Ovary (tissue), 9 donors: Measurements from ENCODE around the gene PRKCSH. TPM values are rescaled to one million over a fixed set of nuclear protein-coding genes. Genes with fewer than 3 reads are reported as not detected.

ENCODE experiments used
- DNase-seq, 5 donors: peaks; one replicate each; pipeline ENCODE4 v3.0.0-alpha.2; 2019 to 2020
- H3K27ac ChIP-seq, 2 donors: fragments of 200-600 bp; one replicate each; pipeline versions ENCODE4 v1.5.1 to v1.8.0; 2019 to 2022
- H3K27me3 ChIP-seq: fragments of 200-600 bp; one replicate; pipeline ENCODE4 v1.8.0; 2022
- H3K36me3 ChIP-seq: fragments of 200-600 bp; sonication (generic); one replicate; pipeline ENCODE4 v1.5.1; 2019
- H3K4me1 ChIP-seq: one replicate; pipeline ENCODE4 v1.8.1; 2013; ENCODE audit warnings: mild to moderate bottlenecking, moderate library complexity; ENCODE audit not compliant: insufficient read depth
- H3K4me3 ChIP-seq: fragments of 200-600 bp; sonication (generic); one replicate; pipeline ENCODE4 v1.5.1; 2017
- H3K9me3 ChIP-seq, 2 donors: fragments of 200-600 bp in 1 of 2; sonication (generic) in 1 of 2; one replicate each; pipeline versions ENCODE4 v1.5.1 to v1.8.1; 2013 to 2019; ENCODE audit warnings: mild to moderate bottlenecking in 1 of 2, moderate library complexity in 1 of 2
- EP300 ChIP-seq: sonication (generic); formaldehyde crosslinking; IDR thresholded peaks from one replicate; pipeline ENCODE4 v1.6.1; 2017; ENCODE audit warnings: antibody characterized with exemption
- POLR2A ChIP-seq: fragments of 450-650 bp; IDR thresholded peaks from one replicate; pipeline ENCODE4 v1.6.1; 2017; ENCODE audit warnings: antibody characterized with exemption, mild to moderate bottlenecking, moderate library complexity
- WGBS, 3 donors: extraction: QIAGEN DNeasy Blood & Tissue Kit in 1 of 3; methylation state at CpG; one replicate each; pipeline versions ENCODE4 v1.1.5 to v1.1.7; 2013 to 2017; 5-methylcytosine and 5-hydroxymethylcytosine counted together
- intact Hi-C, 4 donors: fragments of 100-400 bp; cut with DNase I; formaldehyde crosslinking; loops; one replicate each; pipeline versions ENCODE4 v1.11.0 to v1.15.1; 2022 to 2023
- polyA plus RNA-seq, 2 donors: library from polyadenylated mRNA; stranded (reverse); fragments of 200-250 nt in 1 of 2; fragments of 350-450 nt in 1 of 2; fragmentation: Illumina TruSeq in 1 of 2; extraction: RNeasy Lipid Tissue Mini Kit (QIAGEN cat#74804) in 1 of 2; gene quantifications; one replicate each; pipeline ENCODE4 v1.2.3, GENCODE V29; 2013 to 2014
- total RNA-seq, 7 donors: library from RNA; depleted of rRNA in 2 of 7; stranded (reverse); fragments of >200 nt in 2 of 7; fragmentation: NEBNext Ultra II Directional in 3 of 7; extraction: Animal tissue kit (Norgen Biotek cat#: 25700) in 3 of 7; gene quantifications; one replicate each; pipeline versions ENCODE4 v1.1.0 to v1.2.4, GENCODE V29; 2016 to 2023
- TF ChIP-seq, protein P1 (sequence below), 3 donors: fragments of 450-650 bp in 2 of 3; fragments of 200-600 bp in 1 of 3; IDR thresholded peaks; one replicate each; pipeline versions ENCODE4 v1.5.1 to v1.8.0; 2016 to 2022; ENCODE audit warnings: antibody characterized with exemption in 3 of 3, mild to moderate bottlenecking in 1 of 3
- donor health status: DM: no; HTN: no; CAD: no; lungs with moderate emphysema.
- donor health status: DM: no; HTN: no; CAD: no.
- donor health status: Bipolar disorder and iron deficiency.
- donor health status: DM: yes; HTN: yes; CAD: no.
- donor health status: DM: no; HTN: no; CAD: no.
- donor health status: DM: yes; HTN: yes; CAD: no.

Gene PRKCSH
- total and polyA plus RNA-seq, 9 donors: 76.5 to 338 (median 270) TPM

DNA sequence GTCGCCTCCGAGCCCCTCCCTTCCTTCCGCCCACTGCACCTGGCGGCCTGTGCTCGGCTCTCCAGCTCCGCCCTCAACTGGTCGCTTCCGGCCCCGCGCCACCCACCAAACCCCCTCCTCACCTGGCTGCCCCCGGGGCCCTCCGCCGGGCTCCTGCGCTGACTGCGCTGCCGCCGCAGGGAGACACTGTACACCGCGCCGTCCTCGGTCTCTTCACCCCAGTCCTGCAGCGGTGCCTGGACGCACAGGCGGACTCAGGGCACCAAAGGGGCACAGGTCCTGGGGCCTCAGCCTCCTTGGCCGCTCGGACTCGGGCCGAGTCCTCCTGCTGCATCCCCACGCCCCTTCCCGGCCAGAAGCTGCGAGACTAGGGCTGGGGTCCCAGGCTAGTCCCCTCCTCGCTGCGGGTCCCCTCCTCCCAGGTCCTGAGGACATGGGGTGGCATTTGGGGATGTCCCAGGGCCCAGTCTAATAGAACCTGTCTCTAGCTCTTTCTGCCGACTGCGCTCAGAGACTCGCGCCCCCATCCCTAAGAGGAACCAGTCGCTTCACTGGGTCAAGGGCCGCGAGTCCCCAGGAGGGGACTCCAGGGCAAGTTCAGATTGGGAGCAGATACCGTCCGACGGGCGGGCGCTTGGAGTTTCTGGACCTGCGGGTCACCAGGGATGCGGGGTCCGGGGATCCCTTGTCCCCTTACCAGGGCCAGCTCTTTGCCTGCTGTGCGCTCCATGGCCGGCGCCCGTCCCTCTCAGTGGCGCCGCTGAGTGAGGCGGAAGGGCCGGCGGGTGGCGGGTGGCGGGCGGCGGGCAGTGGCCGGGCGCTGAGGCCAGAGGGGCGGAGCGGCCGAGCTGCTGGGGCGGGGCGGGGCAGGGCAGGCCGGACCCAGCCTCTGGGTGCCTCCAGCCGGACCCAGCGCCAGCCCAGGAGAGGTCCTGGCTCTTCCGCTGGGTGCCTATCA, 16.6 kb upstream of the PRKCSH start, which contains the start of gene RGL3:
Gene RGL3 (minus strand): TSS at position 766 of the 958 bp plus-strand sequence. CDS start 36 bp downstream, at position 730.
- TF ChIP-seq POLR2A (no peak), EP300 (no peak)
- TF ChIP-seq, protein P1, sequence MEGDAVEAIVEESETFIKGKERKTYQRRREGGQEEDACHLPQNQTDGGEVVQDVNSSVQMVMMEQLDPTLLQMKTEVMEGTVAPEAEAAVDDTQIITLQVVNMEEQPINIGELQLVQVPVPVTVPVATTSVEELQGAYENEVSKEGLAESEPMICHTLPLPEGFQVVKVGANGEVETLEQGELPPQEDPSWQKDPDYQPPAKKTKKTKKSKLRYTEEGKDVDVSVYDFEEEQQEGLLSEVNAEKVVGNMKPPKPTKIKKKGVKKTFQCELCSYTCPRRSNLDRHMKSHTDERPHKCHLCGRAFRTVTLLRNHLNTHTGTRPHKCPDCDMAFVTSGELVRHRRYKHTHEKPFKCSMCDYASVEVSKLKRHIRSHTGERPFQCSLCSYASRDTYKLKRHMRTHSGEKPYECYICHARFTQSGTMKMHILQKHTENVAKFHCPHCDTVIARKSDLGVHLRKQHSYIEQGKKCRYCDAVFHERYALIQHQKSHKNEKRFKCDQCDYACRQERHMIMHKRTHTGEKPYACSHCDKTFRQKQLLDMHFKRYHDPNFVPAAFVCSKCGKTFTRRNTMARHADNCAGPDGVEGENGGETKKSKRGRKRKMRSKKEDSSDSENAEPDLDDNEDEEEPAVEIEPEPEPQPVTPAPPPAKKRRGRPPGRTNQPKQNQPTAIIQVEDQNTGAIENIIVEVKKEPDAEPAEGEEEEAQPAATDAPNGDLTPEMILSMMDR (IDR thresholded peaks at IDR 0.05): no peak
- DNase-seq: no peak
- Histone ChIP-seq H3K4me1 (peaks cover 14% of the 10 kb centered on the region), H3K27me3 (peaks cover 2% of the 10 kb centered on the region), H3K4me3 (peak within 1 kb of the TSS; percentile 13), H3K36me3 (no peaks in the 10 kb centered on the region), H3K27ac (no peak within 1 kb of the TSS), H3K9me3 (no peaks in the 10 kb centered on the region)
- 2 to 4% (median 4%) methylated on average over 51 to 72 of the region's 72 CpGs for WGBS, 3 donors
- intact Hi-C loops: no loop called here

- no peak overlapping the region for H3K27ac ChIP-seq
- WGBS, 3 donors: 2 to 4% (median 3%) methylated on average over 35 to 46 of the region's 46 CpGs
- intact Hi-C loops: no loop called here
- no peaks in the 10 kb centered on the region for H3K36me3 ChIP-seq
- peaks cover 16% of the 10 kb centered on the region for H3K4me1 ChIP-seq
- H3K9me3 ChIP-seq: no peaks in the 10 kb centered on the region
- DNase-seq: peak; percentile 33 to 75 (median 64)
- TF ChIP-seq POLR2A (no peak), EP300 (peak; percentile 41)
- TF ChIP-seq, protein P1 (IDR thresholded peaks at IDR 0.05): no peak
- peaks cover 2% of the 10 kb centered on the region for H3K27me3 ChIP-seq
- H3K4me3 ChIP-seq: peak overlapping the region; percentile 12
These were observed 14.7 kb upstream of the PRKCSH start for GRCh38 chr19:11420429-11421370.

GRCh38 chr19:11421371-11422098, 13.9 kb upstream of the PRKCSH start:
- TF ChIP-seq, protein P1 (IDR thresholded peaks at IDR 0.05): no peak
- TF ChIP-seq POLR2A (no peak), EP300 (no peak)
- no peak overlapping the region for H3K27ac ChIP-seq
- intact Hi-C loops: no loop called here
- H3K27me3 ChIP-seq: peaks cover 2% of the 10 kb centered on the region
- H3K9me3 ChIP-seq: no peaks in the 10 kb centered on the region
- 18 to 28% (median 23%) methylated on average over 35 to 36 of the region's 36 CpGs for WGBS, 3 donors
- peaks cover 16% of the 10 kb centered on the region for H3K4me1 ChIP-seq
- no peaks in the 10 kb centered on the region for H3K36me3 ChIP-seq
- H3K4me3 ChIP-seq: no peak overlapping the region
- peak in 2 of 5 donors; percentile 54 to 61 for DNase-seq
